ENCODE results near the gene ATL2.

DNA sequence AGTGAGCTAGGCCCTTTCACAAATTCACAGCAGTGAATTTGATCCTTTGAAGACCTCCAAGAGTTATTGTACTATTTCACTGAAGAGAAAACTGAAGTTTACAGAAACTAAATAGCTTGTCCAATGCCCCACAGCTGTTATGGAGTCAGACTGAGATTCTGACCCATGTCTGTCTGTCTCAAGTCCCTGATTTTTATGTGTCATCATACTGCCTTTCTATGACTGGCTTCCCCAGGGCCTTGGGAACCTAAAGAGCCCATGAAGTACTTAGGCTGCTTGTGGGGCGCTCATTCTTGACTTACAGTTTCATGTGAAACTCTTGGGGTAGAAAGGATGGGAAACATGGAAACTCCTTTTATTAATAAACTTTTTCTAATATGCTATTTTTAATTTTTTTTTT is 107.7 kb downstream of the ATL2 start:
- TF ChIP-seq, protein P1, sequence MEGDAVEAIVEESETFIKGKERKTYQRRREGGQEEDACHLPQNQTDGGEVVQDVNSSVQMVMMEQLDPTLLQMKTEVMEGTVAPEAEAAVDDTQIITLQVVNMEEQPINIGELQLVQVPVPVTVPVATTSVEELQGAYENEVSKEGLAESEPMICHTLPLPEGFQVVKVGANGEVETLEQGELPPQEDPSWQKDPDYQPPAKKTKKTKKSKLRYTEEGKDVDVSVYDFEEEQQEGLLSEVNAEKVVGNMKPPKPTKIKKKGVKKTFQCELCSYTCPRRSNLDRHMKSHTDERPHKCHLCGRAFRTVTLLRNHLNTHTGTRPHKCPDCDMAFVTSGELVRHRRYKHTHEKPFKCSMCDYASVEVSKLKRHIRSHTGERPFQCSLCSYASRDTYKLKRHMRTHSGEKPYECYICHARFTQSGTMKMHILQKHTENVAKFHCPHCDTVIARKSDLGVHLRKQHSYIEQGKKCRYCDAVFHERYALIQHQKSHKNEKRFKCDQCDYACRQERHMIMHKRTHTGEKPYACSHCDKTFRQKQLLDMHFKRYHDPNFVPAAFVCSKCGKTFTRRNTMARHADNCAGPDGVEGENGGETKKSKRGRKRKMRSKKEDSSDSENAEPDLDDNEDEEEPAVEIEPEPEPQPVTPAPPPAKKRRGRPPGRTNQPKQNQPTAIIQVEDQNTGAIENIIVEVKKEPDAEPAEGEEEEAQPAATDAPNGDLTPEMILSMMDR (IDR thresholded peaks at IDR 0.05) = no peak
- no peak for TF ChIP-seq POLR2A (IDR thresholded peaks at IDR 0.05)
- TF ChIP-seq EP300 (IDR thresholded peaks at IDR 0.05) = no peak

Measured in tibial nerve (tissue), 4 donors.